ENCODE measurements around the gene POSTN.

The POSTN gene

DNA sequence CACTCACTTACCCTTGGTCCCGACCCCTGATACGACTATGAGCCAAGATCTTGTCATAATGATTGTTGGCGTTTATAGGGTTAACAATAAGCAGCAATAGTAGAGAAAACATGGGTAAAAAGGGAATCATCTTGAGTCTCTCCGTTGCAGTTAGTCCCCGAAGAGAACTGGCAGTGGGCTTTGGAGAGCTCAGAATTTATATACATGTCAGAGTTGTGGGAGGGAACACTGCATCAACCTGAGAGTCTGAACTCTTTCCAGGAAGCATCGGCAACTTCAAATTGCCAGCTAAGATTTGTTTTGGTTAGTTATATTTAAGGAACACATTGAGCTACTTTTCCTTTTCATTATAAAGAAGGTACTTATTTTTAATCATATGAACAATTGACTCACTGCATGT lies at the start of gene POSTN:
POSTN (minus strand) TSS at position 172 of the 400 bp plus-strand sequence; CDS start at position 130, 42 bp downstream.
- no peak for DNase-seq

DNA sequence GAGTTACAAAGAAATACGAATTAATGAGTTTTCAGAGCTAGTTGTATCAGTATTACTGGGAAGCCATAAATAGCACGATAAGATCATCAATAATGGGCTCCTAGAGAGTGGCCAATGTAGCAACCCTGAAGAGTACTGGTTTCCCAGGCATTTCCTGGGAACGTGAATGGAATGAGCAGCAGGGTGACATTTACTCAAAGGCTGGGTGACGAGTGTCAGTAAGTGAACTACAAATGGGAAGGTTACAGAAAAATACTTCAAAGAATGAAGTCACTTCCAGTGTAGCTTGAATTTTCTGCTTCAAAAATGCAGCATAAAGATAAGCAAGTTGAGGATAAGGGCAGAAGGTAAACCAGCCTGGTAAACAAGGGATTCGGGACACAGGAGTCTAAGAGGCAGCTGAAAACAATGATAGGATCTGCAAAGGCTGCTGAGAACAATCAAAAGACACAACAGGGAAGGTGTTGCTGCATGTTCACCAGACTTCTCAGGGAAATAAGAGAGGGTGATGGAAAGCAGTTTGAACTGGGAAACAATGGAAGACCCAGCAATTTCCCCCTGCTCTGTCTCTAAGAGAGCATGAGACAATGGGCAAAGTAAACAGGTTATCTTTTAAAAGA lies 48.6 kb upstream of the POSTN start:
- no peak for DNase-seq

DNA sequence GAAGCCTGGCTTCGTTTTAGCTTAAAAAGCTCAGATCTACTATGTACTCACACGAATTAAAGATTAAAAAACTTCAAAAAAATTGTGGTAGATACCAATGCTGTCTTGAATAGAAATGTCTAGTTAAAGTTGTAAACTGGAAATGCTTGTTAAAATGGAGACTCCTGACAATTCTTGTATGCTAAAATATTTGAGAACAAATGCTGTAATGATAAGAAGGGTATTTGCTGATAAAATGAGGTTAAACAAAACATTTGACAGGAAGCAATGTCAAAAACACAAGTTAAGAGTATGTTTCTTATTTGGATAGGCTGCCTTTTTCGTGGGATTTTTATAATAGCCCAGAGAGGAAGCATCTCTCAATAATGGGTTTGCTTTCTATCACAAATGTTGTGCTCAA lies 48.0 kb upstream of the POSTN start:
- DNase-seq = no peak

- DNase-seq = no peak
These were observed 46.7 kb upstream of the POSTN start for GRCh38 chr13:37645181-37645740.

- DNase-seq = no peak
These were observed 42.8 kb upstream of the POSTN start for GRCh38 chr13:37641391-37641790.

DNA sequence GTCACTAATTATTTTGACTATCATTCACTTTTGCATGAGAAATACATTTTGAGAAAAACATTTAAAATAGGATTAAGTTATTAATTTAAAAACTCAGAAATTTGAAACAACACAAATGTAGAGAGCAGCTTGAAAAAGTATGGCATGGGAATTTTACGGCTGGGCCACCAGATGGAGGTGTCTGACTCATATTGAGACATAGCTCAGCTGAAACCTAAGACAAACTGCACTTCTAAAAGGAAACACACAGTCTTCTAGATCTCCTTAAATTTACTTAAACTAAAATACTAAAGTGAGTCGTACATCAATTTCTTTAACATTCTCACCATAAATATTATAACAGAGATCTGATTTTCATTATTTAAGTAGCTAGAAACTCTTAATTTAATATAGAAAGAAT lies 41.9 kb upstream of the POSTN start:
- DNase-seq = no peak

- no peak for DNase-seq
These were observed 38.1 kb upstream of the POSTN start for GRCh38 chr13:37636701-37637100.

GRCh38 chr13:37632294-37632693 lies 33.7 kb upstream of the POSTN start:
- DNase-seq = no peak

DNA sequence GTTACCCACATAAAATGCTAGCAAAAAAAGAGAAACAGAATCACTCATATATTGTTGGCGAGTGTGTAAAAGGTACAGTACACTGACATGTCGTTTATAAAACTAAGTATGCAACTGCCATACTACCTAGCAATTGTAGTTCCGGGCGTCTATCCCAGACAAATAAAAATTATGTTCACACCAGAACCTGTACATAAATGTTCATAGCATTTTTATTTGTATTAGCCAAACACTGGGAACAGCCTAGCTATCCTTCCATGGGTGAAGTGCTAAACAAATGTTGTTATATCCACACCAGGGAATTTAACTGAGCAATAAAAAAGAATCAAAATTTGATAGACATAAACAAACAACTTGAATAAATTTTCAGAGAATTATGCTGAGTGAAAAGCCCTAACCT lies 28.9 kb upstream of the POSTN start:
- peak; percentile 39 for DNase-seq

GRCh38 chr13:37621811-37622361 lies 23.3 kb upstream of the POSTN start:
- no peak for DNase-seq

DNA sequence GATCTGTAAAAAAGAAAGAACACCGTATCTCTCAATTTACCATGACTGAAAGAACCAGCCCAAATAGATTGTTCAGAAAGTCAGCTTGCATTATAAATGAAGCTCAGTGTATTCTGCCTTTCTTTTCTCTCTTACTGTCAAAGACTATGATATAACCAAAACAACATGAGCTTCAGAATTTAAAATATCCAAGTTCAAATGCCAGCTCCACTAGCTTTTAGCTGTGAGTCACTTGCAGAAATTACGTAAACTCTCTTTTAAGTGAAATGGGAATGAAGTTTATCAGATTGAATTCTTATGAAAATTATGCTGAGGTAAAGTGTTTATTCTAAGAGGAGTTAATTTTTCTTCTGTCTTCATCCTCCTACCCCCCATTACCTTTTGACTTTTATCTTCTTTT lies 20.0 kb upstream of the POSTN start:
- no peak for DNase-seq

DNA sequence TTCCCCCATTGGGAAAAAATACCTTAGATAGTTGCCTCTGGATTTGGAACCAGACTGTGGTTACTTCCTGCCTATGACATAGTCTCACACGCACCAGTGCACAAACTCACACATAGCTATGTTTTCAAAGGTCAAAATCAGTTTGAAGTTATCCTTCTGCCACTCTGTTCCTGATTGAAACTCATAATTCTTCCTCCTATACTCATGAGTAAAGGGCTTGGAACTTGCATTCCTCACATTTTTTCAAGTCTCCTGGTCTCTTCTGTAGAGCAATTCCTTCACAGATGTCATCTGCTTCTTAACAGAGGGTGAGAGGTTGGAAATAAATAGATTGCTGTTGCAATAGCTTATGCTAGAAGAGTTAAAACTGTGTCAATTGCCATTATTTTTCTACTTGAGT lies 18.6 kb upstream of the POSTN start:
- no peak for DNase-seq

- no peak for DNase-seq
These were observed 17.6 kb upstream of the POSTN start for GRCh38 chr13:37616131-37616530.

DNA sequence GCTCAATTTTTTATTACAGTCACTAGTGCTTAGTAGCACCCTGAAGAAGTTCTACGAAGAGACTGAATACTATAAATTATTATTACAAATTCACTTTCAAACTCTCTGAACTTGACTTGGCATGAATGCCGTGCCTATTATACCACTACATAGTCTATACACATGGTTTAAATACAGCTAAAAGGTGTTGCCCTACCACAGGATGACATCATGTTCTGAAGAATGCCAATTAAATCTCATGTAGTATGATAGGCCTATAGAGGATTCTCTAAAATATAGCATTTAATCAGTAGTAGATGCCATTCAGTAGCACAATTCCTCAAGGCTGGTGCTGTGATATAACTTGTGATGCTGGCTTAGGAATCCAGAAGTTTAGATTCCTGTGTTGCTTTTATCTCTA lies 16.7 kb upstream of the POSTN start:
- DNase-seq = no peak

DNA sequence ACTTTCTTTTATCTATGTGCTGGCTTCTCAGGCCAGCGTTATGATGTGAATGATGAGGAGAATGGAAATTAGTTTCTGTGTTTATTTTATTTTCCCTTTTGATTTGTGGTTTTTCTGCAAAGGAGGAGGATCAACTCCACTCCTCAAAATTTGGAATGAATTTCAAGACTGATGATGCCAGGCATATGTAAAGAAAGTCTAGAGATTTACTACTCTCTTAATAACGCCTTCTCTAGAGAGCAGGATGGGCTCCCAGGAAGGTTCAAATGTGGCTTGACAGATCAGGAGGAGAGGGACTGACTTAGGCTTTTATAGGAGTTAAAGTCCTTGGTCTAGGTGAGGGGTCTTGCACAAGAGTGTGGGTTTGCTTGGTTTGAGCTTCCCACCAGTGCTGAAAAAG lies 15.1 kb upstream of the POSTN start:
- no peak for DNase-seq

GRCh38 chr13:37613236-37613635 lies 14.7 kb upstream of the POSTN start:
- DNase-seq = no peak

- no peak for DNase-seq
These were observed 10.3 kb upstream of the POSTN start for GRCh38 chr13:37608750-37609339.

DNA sequence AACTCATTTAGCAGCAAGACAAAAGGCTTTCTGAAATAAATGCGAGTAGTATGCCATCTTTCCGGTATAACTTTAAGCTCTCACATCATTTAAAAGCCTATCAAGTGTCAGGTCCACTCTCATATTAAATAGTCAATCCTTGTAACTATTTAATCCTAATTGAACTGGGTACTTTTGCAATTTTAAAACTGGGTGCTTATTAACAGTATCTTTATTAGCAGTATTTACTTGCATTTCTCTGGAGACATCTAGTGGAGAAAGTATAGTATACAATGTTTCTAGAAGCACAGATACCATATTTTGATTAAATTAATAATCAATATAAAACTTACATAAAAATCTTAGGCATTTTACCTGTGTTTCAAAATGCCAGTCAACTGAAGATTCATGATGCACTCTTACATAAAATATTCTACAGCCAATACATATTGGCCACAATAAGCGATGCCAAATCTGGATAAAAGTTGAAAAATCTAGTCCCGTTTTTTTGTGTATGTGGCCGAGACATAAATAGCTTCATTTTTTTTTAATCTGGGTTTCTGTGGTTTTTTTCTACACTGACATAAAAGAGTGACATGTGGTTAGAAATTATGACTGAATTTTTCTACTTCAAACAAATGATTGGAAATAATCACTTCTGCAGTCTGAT lies 4.3 kb upstream of the POSTN start:
- DNase-seq = no peak

GRCh38 chr13:37601648-37602440 lies 3.3 kb upstream of the POSTN start:
- no peak for DNase-seq

- no peak for DNase-seq
These were observed 951 bp upstream of the POSTN start for GRCh38 chr13:37599519-37599918.

DNA sequence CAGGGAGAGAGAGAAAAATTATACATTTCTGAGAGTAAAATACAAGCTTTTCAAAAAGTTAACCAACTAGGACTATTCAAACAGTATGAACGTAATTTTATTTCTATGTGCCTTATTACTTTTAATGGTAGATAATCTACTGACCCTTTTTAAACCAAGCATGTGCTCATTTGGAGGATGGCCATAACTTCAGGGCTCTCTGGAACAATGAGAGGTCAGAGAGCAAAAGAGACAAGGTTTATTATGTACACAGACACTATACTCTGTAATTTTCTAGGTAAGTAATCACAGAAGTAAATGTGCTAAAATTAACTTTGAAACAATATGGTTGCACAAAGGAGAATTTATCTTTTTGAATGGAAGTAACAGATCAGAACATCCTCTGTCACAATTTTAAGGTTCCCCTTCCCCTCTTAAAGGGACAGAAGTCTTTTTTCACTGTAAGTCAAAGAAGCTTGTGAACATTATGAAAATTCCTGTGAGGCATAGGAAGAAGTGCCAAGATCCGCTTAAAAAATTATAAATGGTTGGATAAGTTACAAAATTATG lies 1.0 kb downstream of the POSTN start:
- DNase-seq = no peak

DNA sequence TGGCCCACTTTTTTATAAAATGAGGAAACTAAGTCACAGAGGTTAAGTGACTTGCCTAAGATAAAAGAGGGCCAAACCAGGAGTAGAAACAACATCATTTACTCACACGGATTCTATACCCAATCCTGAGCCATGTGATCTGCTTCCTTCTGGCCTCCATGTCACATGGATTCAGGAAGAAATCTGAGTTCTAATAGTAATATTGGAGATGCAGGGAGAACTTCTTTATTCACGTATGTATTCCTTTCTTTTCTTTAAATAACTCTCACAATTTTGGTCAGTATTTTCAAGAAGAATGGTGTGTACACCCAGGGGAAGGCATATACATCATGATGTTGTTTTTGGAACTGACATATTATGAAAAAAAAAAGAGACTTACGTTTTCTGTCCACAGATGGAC lies 1.8 kb downstream of the POSTN start:
- DNase-seq = no peak

DNA sequence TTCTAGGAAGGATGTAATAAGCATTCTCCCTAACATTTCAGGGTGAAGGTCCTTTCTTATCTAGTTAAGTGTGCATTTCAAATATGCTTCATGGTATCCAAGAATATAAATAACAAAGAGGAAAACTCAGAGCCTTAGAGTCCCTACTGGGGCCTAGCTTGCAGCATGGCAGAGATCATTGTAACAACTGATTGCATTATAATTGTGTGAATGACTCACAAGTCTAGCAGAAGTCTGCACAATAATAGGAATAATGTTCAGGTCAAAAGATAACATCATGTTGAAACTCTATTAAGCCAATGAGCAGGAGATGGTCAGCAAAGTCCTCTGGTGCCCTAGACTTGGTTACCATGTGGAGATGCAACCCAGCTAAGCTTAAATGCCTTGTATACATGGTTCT lies 3.4 kb downstream of the POSTN start:
- no peak for DNase-seq

Measured in NCI-H2029 (cell line).